GM13977 (cell line): Measurements from ENCODE around the gene ARFRP1.

ENCODE experiments used
- DNase-seq: peaks from one replicate; pipeline ENCODE4 v3.0.0; 2012; ENCODE audit warnings: low spot score
- CTCF ChIP-seq: IDR thresholded peaks from 2 replicates; pipeline ENCODE4 v1.5.1; 2012; ENCODE audit warnings: mild to moderate bottlenecking, control low read depth; ENCODE audit not compliant: insufficient read depth; ENCODE audit errors: extremely low read depth, missing control alignments
- in situ Hi-C: fragments of 300-500 bp; cut with MboI; formaldehyde crosslinking; loops from one replicate; pipeline ENCODE4 v1.12.0; 2022; ENCODE audit warnings: low sequenced_read_pairs, low pct_unique_long_range_greater_than_20kb, mixed read lengths, inconsistent platforms; ENCODE audit not compliant: unreplicated experiment

Gene ARFRP1

GRCh38 chr20:63743210-63743970 is 35.6 kb upstream of the ARFRP1 start:
- in situ Hi-C loops, result no loop called here
- DNase-seq, result peak; percentile 22
- no peak for TF ChIP-seq CTCF

GRCh38 chr20:63742381-63743024 is 34.7 kb upstream of the ARFRP1 start:
- DNase-seq, result no peak
- no peak for TF ChIP-seq CTCF
- in situ Hi-C loops, result no loop called here

GRCh38 chr20:63741676-63742380 is 34.1 kb upstream of the ARFRP1 start:
- in situ Hi-C loops, result no loop called here
- TF ChIP-seq CTCF, result no peak
- DNase-seq, result peak; percentile 36

GRCh38 chr20:63741354-63741675 is 33.5 kb upstream of the ARFRP1 start:
- DNase-seq, result no peak
- in situ Hi-C loops, result no loop called here
- TF ChIP-seq CTCF, result no peak

GRCh38 chr20:63740627-63741353 is 33.0 kb upstream of the ARFRP1 start:
- peak; percentile 22 for TF ChIP-seq CTCF
- DNase-seq, result peak; percentile 79
- in situ Hi-C loops, result no loop called here

- no peak for TF ChIP-seq CTCF
- DNase-seq, result peak; percentile 80
- in situ Hi-C loops, result no loop called here
Measured at GRCh38 chr20:63740070-63740626, 32.4 kb upstream of the ARFRP1 start.
